ENCODE data around the gene LZTS2. TPM values are rescaled to one million over a fixed set of nuclear protein-coding genes. Genes with fewer than 3 reads are reported as not detected.

The LZTS2 gene
- total RNA-seq, 1 experiment from 2014 or later: 49.1 TPM

- no peaks in the 10 kb centered on the region for H3K9me3 ChIP-seq (ENCODE audit: low read depth, low read length, poor library complexity, severe bottlenecking)
- POLR2A ChIA-PET (ENCODE audit: low non-redundant PET): interaction anchor here (0.5 kb wide), 1 partner anchor 9 kb away, joined by 3 read pairs; no protein-coding TSS in a partner anchor
- H3K27me3 ChIP-seq (replicated peaks; ENCODE audit: insufficient read depth, low read depth, low read length, poor library complexity): no peaks in the 10 kb centered on the region
- DNase-seq (ENCODE audit: low spot score): no peak
- no peak for TF ChIP-seq EZH2 (IDR thresholded peaks at IDR 0.05; ENCODE audit: borderline replicate concordance, low read depth, low read length, poor library complexity, severe bottlenecking)
- TF ChIP-seq CTCF (conservative IDR thresholded peaks at IDR 0.05; ENCODE audit: low read depth, low read length): no peak
- CTCF ChIA-PET: no interaction called here
- H3K4me3 ChIP-seq (ENCODE audit: low read depth, low read length, poor library complexity, severe bottlenecking): no peak overlapping the region
- intact Hi-C loops (cut with micrococcal nuclease; ENCODE audit: unreplicated experiment): no loop called here
- H3K36me3 ChIP-seq (ENCODE audit: insufficient read depth, low read length, poor library complexity, severe bottlenecking): peaks cover 14% of the 10 kb centered on the region
- BruUV-seq (replicated peaks): no TSS peak
- no peak overlapping the region for H3K27ac ChIP-seq (ENCODE audit: low read depth, low read length, poor library complexity, severe bottlenecking)
- H3K4me1 ChIP-seq (ENCODE audit: insufficient read depth, low read length, poor library complexity, severe bottlenecking): peaks cover 18% of the 10 kb centered on the region
Observed at GRCh38 chr10:100983868-100984671, 15.5 kb upstream of the LZTS2 start.

- no peak for TF ChIP-seq EZH2 (IDR thresholded peaks at IDR 0.05; ENCODE audit: borderline replicate concordance, low read depth, low read length, poor library complexity, severe bottlenecking)
- TF ChIP-seq CTCF (conservative IDR thresholded peaks at IDR 0.05; ENCODE audit: low read depth, low read length): no peak
- DNase-seq (ENCODE audit: low spot score): no peak
- Histone ChIP-seq H3K27ac (ENCODE audit: low read depth, low read length, poor library complexity, severe bottlenecking) (no peak overlapping the region), H3K4me3 (ENCODE audit: low read depth, low read length, poor library complexity, severe bottlenecking) (no peak overlapping the region), H3K9me3 (ENCODE audit: low read depth, low read length, poor library complexity, severe bottlenecking) (no peaks in the 10 kb centered on the region), H3K36me3 (ENCODE audit: insufficient read depth, low read length, poor library complexity, severe bottlenecking) (peaks cover 20% of the 10 kb centered on the region), H3K27me3 (replicated peaks; ENCODE audit: insufficient read depth, low read depth, low read length, poor library complexity) (no peaks in the 10 kb centered on the region), H3K4me1 (ENCODE audit: insufficient read depth, low read length, poor library complexity, severe bottlenecking) (peaks cover 24% of the 10 kb centered on the region)
- no TSS peak for BruUV-seq (replicated peaks)
- CTCF ChIA-PET: no interaction called here
- POLR2A ChIA-PET (ENCODE audit: low non-redundant PET): no interaction called here
- intact Hi-C loops (cut with micrococcal nuclease; ENCODE audit: unreplicated experiment): no loop called here
Observed at GRCh38 chr10:100984672-100985177, 14.9 kb upstream of the LZTS2 start.

- TF ChIP-seq CTCF (conservative IDR thresholded peaks at IDR 0.05; ENCODE audit: low read depth, low read length) (no peak), EZH2 (IDR thresholded peaks at IDR 0.05; ENCODE audit: borderline replicate concordance, low read depth, low read length, poor library complexity, severe bottlenecking) (no peak)
- Histone ChIP-seq H3K9me3 (ENCODE audit: low read depth, low read length, poor library complexity, severe bottlenecking) (no peaks in the 10 kb centered on the region), H3K27me3 (replicated peaks; ENCODE audit: insufficient read depth, low read depth, low read length, poor library complexity) (no peaks in the 10 kb centered on the region), H3K36me3 (ENCODE audit: insufficient read depth, low read length, poor library complexity, severe bottlenecking) (peaks cover 23% of the 10 kb centered on the region), H3K27ac (ENCODE audit: low read depth, low read length, poor library complexity, severe bottlenecking) (no peak overlapping the region), H3K4me3 (ENCODE audit: low read depth, low read length, poor library complexity, severe bottlenecking) (no peak overlapping the region), H3K4me1 (ENCODE audit: insufficient read depth, low read length, poor library complexity, severe bottlenecking) (peaks cover 24% of the 10 kb centered on the region)
- CTCF ChIA-PET: no interaction called here
- POLR2A ChIA-PET (ENCODE audit: low non-redundant PET): no interaction called here
- intact Hi-C loops (cut with micrococcal nuclease; ENCODE audit: unreplicated experiment): no loop called here
- no peak for DNase-seq (ENCODE audit: low spot score)
- BruUV-seq (replicated peaks): no TSS peak
Observed at GRCh38 chr10:100985336-100985735, 14.3 kb upstream of the LZTS2 start.
